A549 treated with DMSO at 1 μM for 4 hours (cell line): Measurements from ENCODE around the gene HIF3A. TPM values are rescaled to one million over a fixed set of nuclear protein-coding genes. Genes with fewer than 3 reads are reported as not detected.

ENCODE experiments used
- total RNA-seq: library from RNA; stranded (reverse); fragments of 200-300 nt; extraction: Qiagen RNA extraction; gene quantifications from 5 replicates; pipeline ENCODE4 v1.2.3, GENCODE V29; 2022; ENCODE audit warnings: low read depth

Gene HIF3A
- total RNA-seq = not detected in 5 replicates

DNA sequence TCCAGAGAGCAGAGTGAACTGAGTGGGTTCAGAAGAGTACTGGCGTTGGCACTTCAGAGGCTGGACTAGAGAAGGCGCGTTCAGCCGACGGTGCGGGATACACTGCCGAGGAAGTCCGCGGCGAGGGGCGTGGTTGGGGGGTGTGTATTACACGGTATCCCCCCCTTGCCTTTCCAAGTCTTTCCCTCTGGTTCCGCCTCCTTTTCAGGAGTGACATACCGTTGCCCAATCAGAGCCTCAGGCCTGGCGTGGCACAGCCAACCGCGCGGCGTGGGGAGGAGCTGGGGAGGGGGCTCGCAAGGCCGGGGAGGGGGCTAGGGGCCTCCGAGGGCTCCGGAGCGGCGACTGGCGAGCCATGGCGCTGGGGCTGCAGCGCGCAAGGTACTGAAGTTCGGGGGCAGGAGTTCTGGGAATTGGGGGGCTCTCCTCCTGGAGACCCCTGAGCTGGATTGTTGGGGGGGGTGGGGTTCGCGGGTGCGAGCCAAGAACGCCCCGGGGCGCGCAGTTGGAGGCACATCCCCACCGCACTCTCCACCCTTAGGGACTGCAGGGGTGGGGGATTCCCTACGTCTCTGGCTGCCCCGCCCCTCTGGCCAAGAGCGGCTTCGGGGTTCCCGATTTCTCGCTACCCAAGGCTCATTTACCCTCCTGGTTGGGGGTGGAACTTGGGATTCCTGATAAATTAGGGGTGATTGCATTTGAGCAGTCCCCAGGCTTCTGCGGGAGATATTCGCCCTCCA lies at the start of gene HIF3A:
HIF3A (plus strand) TSS at position 321 of the 740 bp plus-strand sequence; CDS start at position 356, 35 bp downstream.

DNA sequence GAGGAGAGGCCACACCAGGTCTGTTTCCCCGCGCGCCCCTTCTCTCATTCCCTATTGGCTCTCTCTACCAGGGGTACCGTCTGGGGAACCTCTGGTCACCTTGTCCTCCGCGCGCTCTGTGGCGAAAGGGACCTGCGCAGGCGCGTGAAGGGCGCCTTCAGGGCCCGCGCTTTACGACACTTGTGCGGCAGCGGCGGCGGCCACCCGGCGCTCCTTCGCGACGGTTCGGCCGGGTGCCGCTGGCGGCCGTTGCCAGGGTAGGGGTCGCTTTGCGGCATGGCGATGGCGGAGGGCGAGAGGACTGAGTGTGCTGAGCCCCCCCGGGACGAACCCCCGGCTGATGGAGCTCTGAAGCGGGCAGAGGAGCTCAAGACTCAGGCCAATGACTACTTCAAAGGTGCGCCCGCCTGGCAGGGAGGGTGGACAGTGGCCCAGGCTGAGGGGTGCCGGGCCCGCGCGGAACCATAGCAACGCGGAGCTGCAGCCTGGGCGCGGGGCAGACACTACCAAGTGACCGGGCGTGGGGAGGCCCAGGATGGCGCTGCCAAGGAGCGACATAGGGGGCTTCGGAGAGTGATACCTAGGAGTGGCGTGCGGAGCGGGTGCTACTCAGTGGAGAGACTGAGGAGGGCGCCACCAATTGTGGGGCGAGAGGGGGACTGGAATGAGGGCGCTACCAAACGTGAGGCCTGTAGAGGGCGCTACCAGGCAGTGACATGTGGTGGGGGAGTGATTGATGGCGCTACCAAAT lies 50.2 kb downstream of the HIF3A start, which contains the start of gene PPP5C:
PPP5C (plus strand) TSS at position 267 of the 751 bp plus-strand sequence; CDS start at position 277, 10 bp downstream.

Other genes with a start within 250 kb of the HIF3A start
- gene IGFL3, start 172.4 kb upstream of the HIF3A start, total RNA-seq = 0.17 to 0.53 TPM (median 0.23 TPM) in 4 of 5 replicates, not detected in the other
- 0.31 to 0.65 TPM (median 0.55 TPM) in 5 replicates for gene IGFL2, start 148.8 kb upstream of the HIF3A start, total RNA-seq
- 2.3 to 3.1 TPM (median 2.6 TPM) in 5 replicates for gene IGFL1, start 67.3 kb upstream of the HIF3A start, total RNA-seq
- 82.2 to 89.7 TPM (median 85.3 TPM) in 5 replicates for gene PPP5C, start 50.0 kb downstream of the HIF3A start, total RNA-seq
- gene CCDC8, start 116.5 kb downstream of the HIF3A start, total RNA-seq = not detected in 5 replicates
- not detected in 5 replicates for gene PNMA8C, start 131.9 kb downstream of the HIF3A start, total RNA-seq
- 10.8 to 13.1 TPM (median 11.8 TPM) in 5 replicates for gene PNMA8A, start 174.5 kb downstream of the HIF3A start, total RNA-seq
- gene PNMA8B, start 198.8 kb downstream of the HIF3A start, total RNA-seq = not detected in 5 replicates